Ramos (cell line): ENCODE data around the gene GLIS2.

Source experiments
- in situ Hi-C: fragments of 300-500 bp; cut with MboI; formaldehyde crosslinking; loops from one replicate; pipeline ENCODE4 v1.14.3; 2022; ENCODE audit warnings: low sequenced_read_pairs; ENCODE audit not compliant: unreplicated experiment

The GLIS2 gene

DNA sequence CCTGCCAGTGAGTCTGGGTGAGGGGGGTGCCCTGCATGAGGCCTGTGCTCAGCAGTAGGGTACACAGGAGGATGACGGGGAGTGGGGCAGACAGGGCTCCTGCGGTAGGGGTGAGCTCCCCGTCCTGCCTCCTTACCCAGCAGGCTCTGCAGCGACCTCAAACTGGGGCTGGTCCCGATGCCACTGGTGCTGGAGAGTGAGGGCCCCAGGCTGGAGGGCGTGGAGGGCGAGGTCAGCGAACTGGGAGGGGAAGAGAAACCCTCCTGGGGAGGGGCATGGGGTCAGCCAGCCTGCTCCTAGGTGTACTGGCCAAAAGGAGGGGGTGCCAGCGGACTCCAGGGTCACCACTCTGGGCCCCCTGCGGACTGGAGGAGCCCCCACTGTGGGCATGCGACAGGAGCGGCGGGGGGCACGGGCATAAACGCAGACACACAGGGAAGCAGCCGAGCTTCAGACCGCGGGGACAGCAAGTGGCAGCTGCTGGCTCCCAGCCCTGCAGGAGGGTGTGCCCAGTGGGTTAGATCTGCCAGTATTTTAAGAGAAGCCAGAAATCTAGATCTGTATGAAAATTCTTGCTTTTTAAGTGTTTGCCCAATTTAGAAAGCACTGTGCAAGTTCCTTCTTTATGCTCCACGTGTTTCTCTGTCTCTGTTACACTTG, 46.7 kb downstream of the GLIS2 start:
- in situ Hi-C loops = loop anchor here (5.0 kb wide), 1 partner anchor 35 kb away; no protein-coding TSS in a partner anchor

GRCh38 chr16:4364196-4365013, 48.5 kb downstream of the GLIS2 start:
- in situ Hi-C loops = loop anchor here (5.0 kb wide), 1 partner anchor 33 kb away; no protein-coding TSS in a partner anchor

GRCh38 chr16:4365014-4365406, 49.1 kb downstream of the GLIS2 start:
- in situ Hi-C loops = no loop called here

DNA sequence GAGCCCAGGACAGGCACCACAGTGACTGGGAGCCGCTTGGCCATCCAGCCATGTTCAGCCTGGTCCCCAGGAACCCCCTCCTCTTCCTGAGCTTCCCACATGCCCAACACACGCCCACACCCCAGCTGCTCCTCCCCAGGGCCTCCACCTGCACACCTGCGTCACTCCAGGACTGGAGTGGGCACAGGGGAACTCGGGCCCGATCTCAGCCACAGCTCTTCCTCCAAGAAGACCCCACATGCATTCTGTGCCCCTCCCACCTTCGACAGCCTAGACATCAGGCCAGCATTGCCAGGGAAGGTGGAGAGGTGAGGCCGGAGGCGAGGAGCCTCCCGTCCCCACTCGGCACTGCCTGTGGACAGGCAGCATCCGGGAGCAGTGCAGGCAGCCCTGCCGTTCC, 49.7 kb downstream of the GLIS2 start:
- in situ Hi-C loops = no loop called here

DNA sequence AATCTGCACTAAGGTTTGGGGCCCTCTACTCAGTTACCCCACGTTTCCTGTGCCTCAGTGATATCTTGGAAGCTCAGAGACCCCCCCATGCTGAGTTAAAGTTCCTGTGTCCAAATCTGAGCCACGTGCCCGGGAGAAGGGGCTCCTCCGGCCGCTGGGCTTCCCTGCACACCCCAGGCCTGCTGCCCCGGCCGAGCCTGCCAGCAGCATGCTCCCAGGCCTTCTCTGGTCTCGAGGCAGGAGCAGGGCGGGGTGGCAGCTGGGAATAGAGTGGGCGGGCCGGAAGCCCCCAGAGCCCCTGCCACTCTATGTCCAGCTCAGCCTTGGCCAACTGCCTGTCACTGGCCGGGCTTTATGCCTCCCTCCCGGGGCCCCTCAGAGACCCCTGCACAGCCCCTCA, 50.1 kb downstream of the GLIS2 start:
- in situ Hi-C loops = no loop called here

GRCh38 chr16:4367393-4367856, 51.6 kb downstream of the GLIS2 start:
- in situ Hi-C loops = no loop called here

DNA sequence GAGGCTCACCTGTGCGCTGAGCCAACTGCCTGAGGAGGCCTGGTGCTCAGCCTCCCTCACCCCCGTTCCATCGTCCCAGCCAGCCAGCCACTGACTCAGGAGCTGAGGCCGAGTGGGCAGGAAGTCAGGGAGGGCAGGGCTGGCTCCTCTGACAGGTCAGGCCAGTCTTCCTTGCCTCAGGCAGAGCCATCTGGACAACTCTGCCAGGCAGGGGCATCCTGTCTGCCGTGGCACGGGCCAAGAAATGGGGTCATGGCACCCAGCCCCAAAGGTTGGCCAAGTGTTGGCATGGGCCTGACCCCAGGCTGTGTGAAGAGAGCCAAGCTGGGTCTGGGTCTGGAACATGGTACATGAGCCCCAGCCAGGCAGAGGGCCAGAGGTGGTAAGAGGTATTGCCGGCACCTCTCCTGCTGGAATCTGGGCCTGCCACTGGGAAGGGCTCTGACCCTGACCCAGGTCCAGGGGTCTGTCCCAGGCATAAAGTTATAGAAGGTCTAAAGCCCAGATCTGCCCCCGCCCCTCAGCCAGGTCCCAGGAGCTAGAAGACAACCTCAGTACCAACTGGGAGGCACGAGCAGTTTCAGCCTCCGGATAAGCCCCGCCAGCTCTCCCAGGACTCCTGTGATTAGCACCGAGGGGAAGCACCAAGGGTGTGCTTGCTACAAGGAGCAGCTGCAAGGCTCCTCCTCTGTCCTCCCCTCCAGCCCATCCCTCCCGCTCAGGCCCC, 53.3 kb downstream of the GLIS2 start:
- in situ Hi-C loops = no loop called here

DNA sequence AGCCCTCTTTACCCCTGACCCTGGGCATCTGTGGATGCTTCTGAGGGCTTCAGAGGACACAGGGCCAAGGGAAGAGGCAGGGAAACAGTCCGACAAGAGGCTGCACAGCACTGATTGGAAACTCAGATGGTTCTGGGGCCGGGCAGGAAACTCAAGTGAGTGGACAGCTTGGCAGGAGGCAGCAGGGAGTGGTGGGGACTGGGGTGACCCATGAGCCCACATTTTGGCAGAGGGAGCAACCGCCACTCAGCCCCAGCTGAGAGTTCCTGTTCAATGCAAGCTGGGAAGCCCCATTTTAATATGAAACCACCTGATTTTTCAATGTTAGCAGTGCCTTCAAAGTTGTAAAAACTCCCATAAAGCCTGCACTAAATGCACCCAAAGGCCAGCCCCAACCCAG, 54.3 kb downstream of the GLIS2 start:
- in situ Hi-C loops = no loop called here

DNA sequence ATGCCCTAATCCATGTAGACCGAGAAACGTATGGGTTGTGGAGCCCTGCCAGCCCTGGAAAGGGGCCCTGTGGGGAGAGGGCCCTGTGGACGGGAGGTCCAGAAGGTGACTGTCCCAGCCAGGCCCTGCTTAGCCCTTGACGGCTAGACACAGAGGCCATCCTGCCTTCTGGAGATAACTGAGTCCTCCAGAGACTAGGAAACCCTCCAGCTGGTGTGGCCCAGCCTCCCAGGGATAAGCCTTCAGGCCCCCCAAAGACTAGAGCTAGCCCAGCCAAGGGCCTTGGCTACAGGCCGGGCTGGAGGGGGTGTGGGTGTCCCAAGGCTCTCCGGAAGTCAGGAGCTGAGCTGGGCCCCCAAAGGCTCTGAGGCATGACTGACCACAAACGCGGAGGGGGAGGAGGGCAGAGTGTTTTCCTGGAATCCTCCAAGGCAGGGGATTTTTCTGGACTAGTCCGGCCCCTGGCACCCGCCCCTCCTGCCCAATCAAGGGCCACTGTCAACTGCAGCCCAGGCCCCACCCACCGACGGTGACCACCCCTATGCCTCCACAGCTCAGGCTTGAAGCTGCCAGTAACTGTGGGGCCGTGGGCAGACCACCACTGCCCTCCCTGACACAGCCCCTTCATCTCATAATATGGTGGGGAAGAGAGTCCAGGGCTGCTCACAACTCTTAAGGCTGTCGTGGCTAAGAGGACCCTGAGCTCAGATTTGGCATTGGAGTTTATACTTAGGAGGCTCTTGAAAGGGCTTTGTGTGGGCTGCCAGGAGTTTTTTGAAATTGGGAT, 54.9 kb downstream of the GLIS2 start:
- in situ Hi-C loops = no loop called here

- in situ Hi-C loops = no loop called here
Measured at GRCh38 chr16:4371357-4372000, 55.6 kb downstream of the GLIS2 start, which contains the start of gene VASN. TSS of gene VASN (plus strand) at chr16:4371848. CDS start at chr16:4380878, 9,030 bp downstream.

GRCh38 chr16:4372001-4372577, 56.2 kb downstream of the GLIS2 start:
- in situ Hi-C loops = no loop called here

DNA sequence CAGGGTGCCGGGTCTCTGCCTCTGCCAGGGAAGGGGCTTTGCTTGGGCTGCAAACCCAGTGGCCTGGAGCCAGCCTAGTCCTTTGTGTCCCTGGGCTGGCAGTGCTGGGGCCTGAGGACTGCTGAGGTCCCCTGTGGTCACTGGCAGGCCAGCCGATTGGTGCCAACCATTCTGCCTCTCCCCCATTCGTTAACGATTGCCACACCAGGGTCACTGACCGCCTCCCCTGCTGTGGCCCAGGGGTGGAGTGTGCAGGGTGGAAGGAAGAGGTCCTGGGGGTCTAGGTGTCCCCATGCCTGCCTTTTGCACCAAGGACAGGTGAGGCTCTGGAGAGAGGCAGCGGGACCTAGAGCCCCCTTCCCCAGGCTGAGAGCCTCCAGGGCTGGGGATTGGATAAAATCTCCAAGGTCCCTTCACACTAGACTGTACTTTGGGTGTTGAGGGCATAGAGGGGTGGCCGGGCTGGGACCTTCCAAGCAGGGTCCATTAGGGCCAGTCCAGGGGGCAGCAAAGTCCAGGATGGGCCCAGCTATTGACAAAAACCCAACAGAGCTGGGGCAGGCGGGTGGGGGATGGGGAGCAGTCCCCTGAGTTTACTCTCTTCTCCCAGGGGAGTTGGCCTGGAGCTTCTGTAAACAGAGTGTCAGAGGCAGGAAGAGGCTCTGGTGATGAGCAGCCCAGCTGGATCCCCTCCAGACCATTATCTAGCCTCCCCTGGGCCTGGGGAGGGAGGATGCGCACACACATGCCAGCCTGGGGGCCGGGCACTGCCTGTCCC, 56.9 kb downstream of the GLIS2 start:
- in situ Hi-C loops = no loop called here

DNA sequence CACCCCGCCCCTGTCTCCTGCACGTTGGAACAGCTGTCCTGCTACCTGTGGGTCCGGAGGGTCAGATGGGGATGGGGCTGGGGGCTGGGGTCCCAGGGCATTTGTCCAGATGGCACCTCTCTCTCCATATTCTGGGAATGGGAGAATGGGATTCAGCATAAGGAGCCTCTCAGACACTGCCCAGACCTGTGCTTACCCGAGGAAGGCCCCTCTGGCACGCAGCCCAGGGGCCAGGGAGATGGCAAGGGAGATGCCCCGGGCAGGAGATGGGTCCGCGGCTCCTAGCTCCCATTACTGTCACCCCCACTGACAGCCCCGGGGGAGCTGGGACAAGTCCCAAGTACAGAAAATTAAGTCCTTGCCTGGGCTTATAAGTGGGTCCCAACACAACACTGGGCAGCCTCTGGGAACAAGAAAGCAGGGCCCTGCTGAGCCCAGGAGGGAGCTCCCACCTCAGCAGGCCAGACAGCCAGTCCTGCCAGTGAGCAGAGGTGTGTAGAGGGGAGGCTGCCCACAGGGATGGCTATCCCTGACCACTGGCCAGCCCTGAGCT, 57.6 kb downstream of the GLIS2 start:
- in situ Hi-C loops = no loop called here

DNA sequence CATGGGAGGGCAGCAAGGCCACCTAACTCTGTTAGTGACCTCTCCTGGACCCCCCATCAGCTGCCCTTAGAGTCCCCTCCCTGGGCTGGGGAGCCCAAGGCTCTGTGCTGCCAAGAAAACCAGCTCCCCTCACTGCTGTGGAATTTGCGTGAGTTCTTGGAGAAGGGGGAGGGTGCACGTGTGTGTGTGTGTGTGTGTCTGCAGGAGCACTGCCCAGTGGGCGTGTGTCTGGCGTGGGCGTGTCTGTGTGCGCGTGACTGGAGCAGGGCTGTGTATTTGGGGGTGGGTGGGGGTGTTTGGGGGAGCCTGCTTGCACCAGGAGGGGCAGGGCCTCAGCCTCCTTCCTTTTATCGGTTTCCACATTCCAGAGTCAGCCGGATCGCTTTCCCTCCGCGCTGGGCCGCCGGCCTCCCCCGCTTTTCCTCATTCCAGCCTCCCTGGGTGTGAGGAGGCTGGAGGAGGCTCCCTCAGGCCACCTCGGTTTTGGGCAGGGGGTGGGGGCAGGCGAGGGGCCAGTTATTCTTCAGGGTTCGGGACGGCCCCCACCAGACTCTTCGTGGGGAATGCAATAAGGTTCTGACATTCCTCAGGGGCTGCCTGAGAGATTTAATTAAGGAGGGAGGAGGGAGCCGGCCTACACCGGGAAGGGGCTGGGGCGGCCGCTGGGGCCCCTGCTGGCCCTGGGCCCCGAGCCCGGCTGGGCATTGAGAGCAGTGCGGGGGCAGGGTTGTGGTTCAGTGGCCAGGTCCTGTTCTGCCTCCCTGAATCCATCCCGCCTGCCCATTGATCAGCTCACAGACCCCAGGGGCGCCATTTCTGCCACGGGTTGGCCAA, 58.3 kb downstream of the GLIS2 start:
- in situ Hi-C loops = no loop called here

- in situ Hi-C loops = no loop called here
Measured at GRCh38 chr16:4375717-4376116, 59.9 kb downstream of the GLIS2 start.

GRCh38 chr16:4376126-4376892, 60.4 kb downstream of the GLIS2 start:
- in situ Hi-C loops = no loop called here
